ENCODE results near the gene CEACAM20. TPM values are rescaled to one million over a fixed set of nuclear protein-coding genes. Genes with fewer than 3 reads are reported as not detected.

CEACAM20 gene
- not detected in 2 replicates for total RNA-seq

DNA sequence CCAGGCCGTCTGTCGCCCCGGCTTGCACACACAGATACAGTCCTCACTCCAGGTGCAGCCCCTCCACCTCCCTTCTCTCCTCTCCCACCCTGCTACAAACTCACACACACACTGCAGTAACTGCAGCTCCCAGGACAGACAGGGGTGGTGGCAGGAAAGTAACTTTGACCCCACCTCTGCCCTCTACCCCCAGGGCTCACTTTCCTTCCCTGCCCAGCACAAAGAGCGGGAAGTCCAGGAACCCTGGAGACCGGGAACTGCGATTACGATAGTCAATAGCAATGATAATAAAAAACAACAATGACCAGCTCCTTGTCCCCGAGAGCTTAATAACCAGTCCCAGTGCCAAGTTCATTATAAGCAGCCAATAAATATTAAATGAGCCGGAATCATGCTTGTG is at the start of gene CEACAM20:
CEACAM20 (minus strand) TSS at position 140 of the 400 bp plus-strand sequence. CDS start 166 bp downstream, outside the sequence.

DNA sequence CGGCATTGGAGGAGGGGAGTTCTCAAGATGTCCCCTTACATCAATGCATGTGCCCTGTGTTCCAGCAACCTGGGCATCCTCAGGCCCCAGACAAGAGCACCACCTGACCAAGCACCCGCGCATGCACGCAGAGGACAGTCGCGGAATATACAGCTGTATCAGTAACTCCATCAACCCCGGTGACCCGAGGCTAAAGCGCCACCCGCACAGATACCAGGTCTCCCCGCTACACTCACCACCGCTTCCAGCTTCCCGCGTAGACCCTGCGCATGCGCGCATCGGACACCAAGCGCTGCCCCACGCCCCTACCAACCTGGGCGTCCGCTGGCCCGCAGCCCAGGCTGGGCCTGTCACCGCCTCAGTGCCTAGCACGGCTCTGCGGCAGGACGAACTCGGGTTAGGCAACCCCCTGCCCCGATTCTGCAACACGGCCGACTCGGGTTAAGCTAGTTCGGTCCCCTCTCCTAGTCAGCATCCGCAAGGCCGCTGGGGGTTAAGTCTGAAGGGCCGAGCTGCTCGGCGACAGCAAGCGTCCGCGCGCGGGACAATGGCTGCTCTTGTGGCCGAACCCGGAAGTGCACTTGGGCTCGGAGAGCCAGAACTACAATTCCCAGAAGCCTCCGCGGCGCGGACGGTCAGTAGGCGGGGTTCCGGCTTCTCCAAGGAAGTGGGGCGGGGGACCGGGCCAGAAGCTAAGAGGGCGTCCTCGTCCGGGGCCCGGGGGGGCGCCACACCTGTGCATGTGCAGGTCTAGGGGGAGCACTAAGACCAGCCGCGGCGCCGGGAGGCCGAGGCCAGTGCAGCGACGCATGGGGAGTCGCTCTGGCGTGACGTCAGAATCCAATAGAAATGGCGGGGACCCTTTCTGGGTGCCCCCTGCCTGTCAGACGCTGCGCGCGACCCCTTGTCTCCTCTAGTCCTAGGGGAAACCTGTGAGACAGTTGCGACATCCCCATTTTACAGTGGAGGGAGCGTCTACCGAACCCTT is 29.2 kb downstream of the CEACAM20 start, which contains the start of gene ZNF180:
ZNF180 (minus strand) TSS at position 561 of the 988 bp plus-strand sequence. CDS start 3,188 bp downstream, outside the sequence.

Other genes starting within 250 kb of the CEACAM20 start
- gene ZNF235, start 224.7 kb downstream of the CEACAM20 start, total RNA-seq = 3.1 and 4.5 TPM in 2 replicates
- 9.2 and 10.1 TPM in 2 replicates for gene ZNF112, start 173.0 kb downstream of the CEACAM20 start, total RNA-seq
- gene ZNF285, start 128.1 kb downstream of the CEACAM20 start, total RNA-seq = 3.7 and 5.6 TPM in 2 replicates
- 10.5 and 11.6 TPM in 2 replicates for gene ZNF229, start 81.2 kb downstream of the CEACAM20 start, total RNA-seq
- 5.6 and 9.2 TPM in 2 replicates for gene ZNF180, start 29.2 kb downstream of the CEACAM20 start, total RNA-seq
- gene IGSF23, start 83.9 kb upstream of the CEACAM20 start, total RNA-seq = not detected in 2 replicates
- 137 and 147 TPM in 2 replicates for gene PVR, start 114.2 kb upstream of the CEACAM20 start, total RNA-seq
- gene CEACAM19, start 141.8 kb upstream of the CEACAM20 start, total RNA-seq = 0.30 and 1.9 TPM in 2 replicates
- not detected in 2 replicates for gene CEACAM16, start 169.5 kb upstream of the CEACAM20 start, total RNA-seq
- 9.2 and 9.6 TPM in 2 replicates for gene BCL3, start 219.0 kb upstream of the CEACAM20 start, total RNA-seq
- gene CBLC, start 248.2 kb upstream of the CEACAM20 start, total RNA-seq = not detected in 2 replicates

Measured in smooth muscle cell of the umbilical artery (primary cell).